ENCODE results near the gene ADAMTSL3.

The ADAMTSL3 gene

GRCh38 chr15:83612226-83612625, 41.7 kb upstream of the ADAMTSL3 start:
- H3K27me3 ChIP-seq (ENCODE audit: insufficient read depth, low read length, poor library complexity, severe bottlenecking) = no peaks in the 10 kb centered on the region
- no peaks in the 10 kb centered on the region for H3F3A ChIP-seq (ENCODE audit: low read depth)
- H3K9me2 ChIP-seq (replicated peaks; ENCODE audit: low read depth, low read length) = no peaks in the 10 kb centered on the region
- no peak overlapping the region for H3K4me2 ChIP-seq (ENCODE audit: low read depth, low read length, poor library complexity, severe bottlenecking)
- no peak overlapping the region for H3K4me3 ChIP-seq (ENCODE audit: low read length, poor library complexity, severe bottlenecking)
- no peak overlapping the region for H3K9ac ChIP-seq (ENCODE audit: low read depth, low read length, poor library complexity, severe bottlenecking)
- no peaks in the 10 kb centered on the region for H3K79me2 ChIP-seq (ENCODE audit: insufficient read depth, low read length)
- no peaks in the 10 kb centered on the region for H3K4me1 ChIP-seq (ENCODE audit: insufficient read depth, low read length, poor library complexity, severe bottlenecking)
- no peaks in the 10 kb centered on the region for H3K9me3 ChIP-seq (ENCODE audit: insufficient read depth, low read depth, low read length)
- H2AFZ ChIP-seq (ENCODE audit: low read length) = no peak overlapping the region
- H3K36me3 ChIP-seq (ENCODE audit: insufficient read depth, low read length) = no peaks in the 10 kb centered on the region
- no peaks in the 10 kb centered on the region for H4K20me1 ChIP-seq (ENCODE audit: insufficient read depth, low read length, poor library complexity, severe bottlenecking)
- TF ChIP-seq CTCF (conservative IDR thresholded peaks at IDR 0.05; ENCODE audit: low read length) = no peak
- TF ChIP-seq EZH2phosphoT487 (IDR thresholded peaks at IDR 0.05; ENCODE audit: borderline replicate concordance) = no peak

- Histone ChIP-seq H3K4me3 (ENCODE audit: low read length, poor library complexity, severe bottlenecking) (no peak overlapping the region), H3K9me3 (ENCODE audit: insufficient read depth, low read depth, low read length) (no peaks in the 10 kb centered on the region), H3F3A (ENCODE audit: low read depth) (no peaks in the 10 kb centered on the region), H3K9me2 (replicated peaks; ENCODE audit: low read depth, low read length) (no peaks in the 10 kb centered on the region), H3K9ac (ENCODE audit: low read depth, low read length, poor library complexity, severe bottlenecking) (no peak overlapping the region), H2AFZ (ENCODE audit: low read length) (no peak overlapping the region), H3K4me1 (ENCODE audit: insufficient read depth, low read length, poor library complexity, severe bottlenecking) (no peaks in the 10 kb centered on the region), H3K79me2 (ENCODE audit: insufficient read depth, low read length) (no peaks in the 10 kb centered on the region), H4K20me1 (ENCODE audit: insufficient read depth, low read length, poor library complexity, severe bottlenecking) (no peaks in the 10 kb centered on the region), H3K4me2 (ENCODE audit: low read depth, low read length, poor library complexity, severe bottlenecking) (no peak overlapping the region), H3K27me3 (ENCODE audit: insufficient read depth, low read length, poor library complexity, severe bottlenecking) (no peaks in the 10 kb centered on the region), H3K36me3 (ENCODE audit: insufficient read depth, low read length) (no peaks in the 10 kb centered on the region)
- no peak for TF ChIP-seq EZH2phosphoT487 (IDR thresholded peaks at IDR 0.05; ENCODE audit: borderline replicate concordance)
- TF ChIP-seq CTCF (conservative IDR thresholded peaks at IDR 0.05; ENCODE audit: low read length) = no peak
Measured at GRCh38 chr15:83612898-83613635, 40.9 kb upstream of the ADAMTSL3 start.

GRCh38 chr15:83613714-83614113, 40.2 kb upstream of the ADAMTSL3 start:
- H3K36me3 ChIP-seq (ENCODE audit: insufficient read depth, low read length) = no peaks in the 10 kb centered on the region
- no peaks in the 10 kb centered on the region for H3K79me2 ChIP-seq (ENCODE audit: insufficient read depth, low read length)
- no peaks in the 10 kb centered on the region for H3F3A ChIP-seq (ENCODE audit: low read depth)
- no peak for TF ChIP-seq CTCF (conservative IDR thresholded peaks at IDR 0.05; ENCODE audit: low read length)
- no peak for TF ChIP-seq EZH2phosphoT487 (IDR thresholded peaks at IDR 0.05; ENCODE audit: borderline replicate concordance)
- H3K4me1 ChIP-seq (ENCODE audit: insufficient read depth, low read length, poor library complexity, severe bottlenecking) = no peaks in the 10 kb centered on the region
- no peak overlapping the region for H3K4me2 ChIP-seq (ENCODE audit: low read depth, low read length, poor library complexity, severe bottlenecking)
- H3K9ac ChIP-seq (ENCODE audit: low read depth, low read length, poor library complexity, severe bottlenecking) = no peak overlapping the region
- H4K20me1 ChIP-seq (ENCODE audit: insufficient read depth, low read length, poor library complexity, severe bottlenecking) = no peaks in the 10 kb centered on the region
- H3K4me3 ChIP-seq (ENCODE audit: low read length, poor library complexity, severe bottlenecking) = no peak overlapping the region
- no peak overlapping the region for H2AFZ ChIP-seq (ENCODE audit: low read length)
- H3K9me2 ChIP-seq (replicated peaks; ENCODE audit: low read depth, low read length) = no peaks in the 10 kb centered on the region
- no peaks in the 10 kb centered on the region for H3K9me3 ChIP-seq (ENCODE audit: insufficient read depth, low read depth, low read length)
- H3K27me3 ChIP-seq (ENCODE audit: insufficient read depth, low read length, poor library complexity, severe bottlenecking) = no peaks in the 10 kb centered on the region
